GM12892 (cell line): Measurements from ENCODE around the gene THADA.

Experiments
- POLR2AphosphoS5 ChIP-seq: IDR thresholded peaks from 2 replicates; pipeline ENCODE4 v1.6.1; 2011; ENCODE audit warnings: low read depth, low read length, control low read depth
- TAF1 ChIP-seq: IDR thresholded peaks from 2 replicates; pipeline ENCODE4 v1.6.1; 2011; ENCODE audit warnings: low read depth, mild to moderate bottlenecking, control low read depth, low read length, borderline replicate concordance

GRCh38 chr2:43455296-43455695 lies 140.5 kb downstream of the THADA start:
- no peak for TF ChIP-seq POLR2AphosphoS5
- TF ChIP-seq TAF1: no peak
